Vagina (tissue), 2 donors: ENCODE data around the gene ABHD18. TPM values are rescaled to one million over a fixed set of nuclear protein-coding genes. Genes with fewer than 3 reads are reported as not detected.

Experiments used
- DNase-seq, 2 donors: peaks; one replicate each; pipeline ENCODE4 v3.0.0-alpha.2; 2017; ENCODE audit errors: extremely low spot score in 2 of 2
- H3K27ac ChIP-seq: fragments of 200-600 bp; sonication (generic); one replicate; pipeline ENCODE4 v1.5.1; 2019
- H3K27me3 ChIP-seq: fragments of 200-600 bp; sonication (generic); one replicate; pipeline ENCODE4 v1.5.1; 2019
- H3K36me3 ChIP-seq, 2 donors: fragments of 200-600 bp; sonication (generic); one replicate each; pipeline ENCODE4 v1.5.1; 2017 to 2019
- H3K4me1 ChIP-seq: fragments of 200-600 bp; sonication (generic); one replicate; pipeline ENCODE4 v1.5.1; 2019
- H3K4me3 ChIP-seq, 2 donors: fragments of 200-600 bp; sonication (generic); 1 replicate in 1 of 2; 2 replicates in 1 of 2; pipeline ENCODE4 v1.5.1; 2016 to 2019
- H3K9me3 ChIP-seq: fragments of 200-600 bp; sonication (generic); one replicate; pipeline ENCODE4 v1.5.1; 2019
- POLR2A ChIP-seq, 2 donors: fragments of 450-650 bp; IDR thresholded peaks; one replicate each; pipeline ENCODE4 v1.6.1; 2017; ENCODE audit warnings: antibody characterized with exemption in 2 of 2, mild to moderate bottlenecking in 2 of 2, moderate library complexity in 2 of 2
- POLR2AphosphoS5 ChIP-seq, 2 donors: sonication (generic); formaldehyde crosslinking; IDR thresholded peaks; one replicate each; pipeline ENCODE4 v1.9.0; 2017; ENCODE audit warnings: antibody characterized with exemption in 2 of 2, mild to moderate bottlenecking in 2 of 2, low read depth in 1 of 2; ENCODE audit not compliant: insufficient read depth in 1 of 2
- intact Hi-C: fragments of 100-400 bp; cut with DNase I; formaldehyde crosslinking; loops from one replicate; pipeline ENCODE4 v1.15.1; 2023
- total RNA-seq: library from RNA; depleted of rRNA; stranded (reverse); fragments of >200 nt; gene quantifications from one replicate; pipeline ENCODE4 v1.2.3, GENCODE V29; 2016
- TF ChIP-seq, protein P1 (sequence below), 3 experiments: fragments of 450-650 bp in 2 of 3; fragments of 200-600 bp in 1 of 3; sonication (generic) in 1 of 3; IDR thresholded peaks; one replicate each; pipeline ENCODE4 v1.5.1; 2017 to 2019; ENCODE audit warnings: antibody characterized with exemption in 3 of 3, mild to moderate bottlenecking in 2 of 3, moderate library complexity in 2 of 3

ABHD18 gene
- total RNA-seq, 1 donor from 2014 or later, result 8.6 TPM

DNA sequence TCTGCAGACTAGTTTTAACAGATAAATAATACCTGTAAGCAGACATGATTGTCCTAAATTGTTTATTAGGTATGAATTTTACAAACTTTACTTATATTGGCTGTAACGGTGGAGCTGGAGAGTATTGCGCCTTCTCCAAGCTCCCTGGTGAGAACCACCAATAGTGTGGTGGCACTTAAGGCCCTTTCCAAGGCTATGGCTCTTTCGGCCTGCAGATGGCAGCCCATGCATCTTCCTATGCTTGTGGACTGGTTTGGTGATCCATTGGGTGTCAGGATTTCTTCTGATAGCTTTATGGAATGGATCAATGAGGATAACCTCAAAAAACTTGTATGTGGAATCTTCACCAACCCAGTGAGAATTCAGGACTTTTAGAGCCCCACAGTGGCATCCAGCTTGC is 103.7 kb downstream of the ABHD18 start:
- H3K4me3 ChIP-seq, result no peak overlapping the region
- H3K27me3 ChIP-seq, result no peaks in the 10 kb centered on the region
- no peaks in the 10 kb centered on the region for H3K4me1 ChIP-seq
- DNase-seq, result no peak
- intact Hi-C loops, result no loop called here
- no peak overlapping the region for H3K27ac ChIP-seq
- no peaks in the 10 kb centered on the region for H3K9me3 ChIP-seq
- no peaks in the 10 kb centered on the region for H3K36me3 ChIP-seq
- TF ChIP-seq POLR2AphosphoS5 (IDR thresholded peaks at IDR 0.05; ENCODE audit: insufficient read depth in 1 of 2, low read depth in 1 of 2) (no peak), POLR2A (IDR thresholded peaks at IDR 0.05) (no peak)
- TF ChIP-seq, protein P1, sequence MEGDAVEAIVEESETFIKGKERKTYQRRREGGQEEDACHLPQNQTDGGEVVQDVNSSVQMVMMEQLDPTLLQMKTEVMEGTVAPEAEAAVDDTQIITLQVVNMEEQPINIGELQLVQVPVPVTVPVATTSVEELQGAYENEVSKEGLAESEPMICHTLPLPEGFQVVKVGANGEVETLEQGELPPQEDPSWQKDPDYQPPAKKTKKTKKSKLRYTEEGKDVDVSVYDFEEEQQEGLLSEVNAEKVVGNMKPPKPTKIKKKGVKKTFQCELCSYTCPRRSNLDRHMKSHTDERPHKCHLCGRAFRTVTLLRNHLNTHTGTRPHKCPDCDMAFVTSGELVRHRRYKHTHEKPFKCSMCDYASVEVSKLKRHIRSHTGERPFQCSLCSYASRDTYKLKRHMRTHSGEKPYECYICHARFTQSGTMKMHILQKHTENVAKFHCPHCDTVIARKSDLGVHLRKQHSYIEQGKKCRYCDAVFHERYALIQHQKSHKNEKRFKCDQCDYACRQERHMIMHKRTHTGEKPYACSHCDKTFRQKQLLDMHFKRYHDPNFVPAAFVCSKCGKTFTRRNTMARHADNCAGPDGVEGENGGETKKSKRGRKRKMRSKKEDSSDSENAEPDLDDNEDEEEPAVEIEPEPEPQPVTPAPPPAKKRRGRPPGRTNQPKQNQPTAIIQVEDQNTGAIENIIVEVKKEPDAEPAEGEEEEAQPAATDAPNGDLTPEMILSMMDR (IDR thresholded peaks at IDR 0.05), result no peak

DNA sequence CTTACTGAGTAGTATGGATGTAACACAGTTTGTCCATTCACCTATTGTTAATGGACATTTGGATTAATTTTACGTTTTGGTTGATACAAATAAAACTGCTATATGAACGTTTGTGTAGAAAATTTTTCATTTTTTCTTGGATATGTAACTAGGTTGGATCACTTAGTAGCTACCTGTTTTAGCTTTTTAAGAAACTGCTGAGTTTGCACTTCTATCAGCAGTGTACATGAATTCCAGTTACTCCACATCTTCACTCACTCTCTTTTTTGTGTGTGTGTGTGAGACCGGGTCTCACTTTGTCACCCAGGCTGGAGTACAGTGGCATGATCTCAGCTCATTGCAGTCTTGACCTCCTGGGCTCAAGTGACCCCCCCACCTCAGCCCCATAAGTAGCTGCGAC is 111.3 kb downstream of the ABHD18 start:
- no peak for DNase-seq
- H3K36me3 ChIP-seq, result peaks cover 0 to 30% of the 10 kb centered on the region in 2 donors
- intact Hi-C loops, result no loop called here
- TF ChIP-seq, protein P1 (IDR thresholded peaks at IDR 0.05), result no peak
- TF ChIP-seq POLR2A (IDR thresholded peaks at IDR 0.05) (no peak), POLR2AphosphoS5 (IDR thresholded peaks at IDR 0.05; ENCODE audit: insufficient read depth in 1 of 2, low read depth in 1 of 2) (no peak)
- H3K27me3 ChIP-seq, result no peaks in the 10 kb centered on the region
- no peaks in the 10 kb centered on the region for H3K4me1 ChIP-seq
- H3K4me3 ChIP-seq, result no peak overlapping the region
- no peaks in the 10 kb centered on the region for H3K9me3 ChIP-seq
- no peak overlapping the region for H3K27ac ChIP-seq

Other genes starting within 250 kb of the ABHD18 start
- not detected for gene SLC25A31, start 235.0 kb upstream of the ABHD18 start, total RNA-seq
- 14.2 TPM for gene HSPA4L, start 183.1 kb upstream of the ABHD18 start, total RNA-seq
- 6.6 TPM for gene PLK4, start 84.5 kb upstream of the ABHD18 start, total RNA-seq
- gene MFSD8, start 233 bp upstream of the ABHD18 start, total RNA-seq, result 38.8 TPM
- 19.4 TPM for gene LARP1B, start 95.9 kb downstream of the ABHD18 start, total RNA-seq